ENCODE results near the gene NOL4L.

GRCh38 chr20:32546918-32547752, 38.0 kb downstream of the NOL4L start:
- TF ChIP-seq, protein P1, sequence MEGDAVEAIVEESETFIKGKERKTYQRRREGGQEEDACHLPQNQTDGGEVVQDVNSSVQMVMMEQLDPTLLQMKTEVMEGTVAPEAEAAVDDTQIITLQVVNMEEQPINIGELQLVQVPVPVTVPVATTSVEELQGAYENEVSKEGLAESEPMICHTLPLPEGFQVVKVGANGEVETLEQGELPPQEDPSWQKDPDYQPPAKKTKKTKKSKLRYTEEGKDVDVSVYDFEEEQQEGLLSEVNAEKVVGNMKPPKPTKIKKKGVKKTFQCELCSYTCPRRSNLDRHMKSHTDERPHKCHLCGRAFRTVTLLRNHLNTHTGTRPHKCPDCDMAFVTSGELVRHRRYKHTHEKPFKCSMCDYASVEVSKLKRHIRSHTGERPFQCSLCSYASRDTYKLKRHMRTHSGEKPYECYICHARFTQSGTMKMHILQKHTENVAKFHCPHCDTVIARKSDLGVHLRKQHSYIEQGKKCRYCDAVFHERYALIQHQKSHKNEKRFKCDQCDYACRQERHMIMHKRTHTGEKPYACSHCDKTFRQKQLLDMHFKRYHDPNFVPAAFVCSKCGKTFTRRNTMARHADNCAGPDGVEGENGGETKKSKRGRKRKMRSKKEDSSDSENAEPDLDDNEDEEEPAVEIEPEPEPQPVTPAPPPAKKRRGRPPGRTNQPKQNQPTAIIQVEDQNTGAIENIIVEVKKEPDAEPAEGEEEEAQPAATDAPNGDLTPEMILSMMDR (IDR thresholded peaks at IDR 0.05), result no peak
- TF ChIP-seq POLR2AphosphoS5 (IDR thresholded peaks at IDR 0.05) (no peak), EP300 (IDR thresholded peaks at IDR 0.05) (no peak)
